Thyroid gland (tissue), 4 donors: ENCODE data around the gene ANTXRL. TPM values are rescaled to one million over a fixed set of nuclear protein-coding genes. Genes with fewer than 3 reads are reported as not detected.
"Not testable (repeated sequence)": the region's sequence is repeated elsewhere in the genome, so short reads cannot be mapped to it uniquely, and the experiment has no call there.

Source experiments
- DNase-seq, 2 donors: peaks; one replicate each; pipeline ENCODE4 v3.0.0-alpha.2; 2019
- H3K27ac ChIP-seq, 3 donors: fragments of 200-600 bp; sonication (generic); 1 replicate in 2 of 3; 2 replicates in 1 of 3; pipeline ENCODE4 v1.5.1; 2016 to 2019; ENCODE audit warnings: mild to moderate bottlenecking in 1 of 3, moderate library complexity in 1 of 3
- H3K27me3 ChIP-seq: fragments of 200-600 bp; sonication (generic); one replicate; pipeline ENCODE4 v1.5.1; 2019
- H3K36me3 ChIP-seq, 2 donors: fragments of 200-600 bp; sonication (generic); one replicate each; pipeline ENCODE4 v1.5.1; 2016 to 2019
- H3K4me1 ChIP-seq, 2 donors: fragments of 200-600 bp; sonication (generic); one replicate each; pipeline ENCODE4 v1.5.1; 2017 to 2019
- H3K4me3 ChIP-seq, 3 donors: fragments of 200-600 bp; sonication (generic); replicated peaks in 1 of 3; 1 replicate in 2 of 3; 2 replicates in 1 of 3; pipeline ENCODE4 v1.5.1; 2016; ENCODE audit warnings: mild to moderate bottlenecking in 1 of 3
- H3K9me3 ChIP-seq: fragments of 200-600 bp; sonication (generic); one replicate; pipeline ENCODE4 v1.5.1; 2017
- POLR2A ChIP-seq, 2 donors: fragments of 450-650 bp; IDR thresholded peaks; one replicate each; pipeline ENCODE4 v1.6.1; 2017; ENCODE audit warnings: antibody characterized with exemption in 2 of 2, mild to moderate bottlenecking in 2 of 2, moderate library complexity in 1 of 2
- WGBS, 2 donors: methylation state at CpG; one replicate each; pipeline ENCODE4 v1.1.5; 2017; 5-methylcytosine and 5-hydroxymethylcytosine counted together
- intact Hi-C: fragments of 100-400 bp; cut with DNase I; formaldehyde crosslinking; loops from one replicate; pipeline ENCODE4 v1.15.1; 2023
- total RNA-seq, 4 donors: library from RNA; depleted of rRNA; stranded (reverse); fragments of >200 nt; gene quantifications; one replicate each; pipeline ENCODE4 v1.2.3, GENCODE V29; 2016
- TF ChIP-seq, protein P1 (sequence below), 6 experiments: fragments of 200-600 bp in 3 of 6; fragments of 450-650 bp in 3 of 6; sonication (generic) in 3 of 6; IDR thresholded peaks; one replicate each; pipeline ENCODE4 v1.5.1; 2016 to 2019; ENCODE audit warnings: antibody characterized with exemption in 6 of 6, mild to moderate bottlenecking in 2 of 6, inconsistent platforms in 1 of 6, moderate library complexity in 1 of 6

The ANTXRL gene
- total RNA-seq, 4 donors from 2014 or later, result not detected

DNA sequence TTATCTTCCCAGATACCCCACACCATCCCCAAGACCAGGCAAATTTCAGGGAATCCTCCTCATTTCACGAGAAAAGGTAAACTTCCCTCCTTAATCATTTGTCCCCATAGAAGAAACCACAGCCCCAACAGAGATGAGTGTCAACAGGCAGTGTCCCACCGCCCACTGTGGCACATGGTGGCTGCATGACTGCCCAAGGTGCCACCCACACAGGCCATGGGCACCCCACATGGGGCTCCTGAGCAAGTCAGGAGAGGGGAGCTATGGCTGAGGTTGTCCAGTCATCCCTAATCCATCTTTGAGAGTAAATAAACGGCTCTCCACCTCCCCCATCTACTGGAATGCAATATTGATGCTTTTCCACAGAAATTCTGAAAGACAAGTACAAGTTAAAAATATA is 44.1 kb downstream of the ANTXRL start:
- H3K27me3 ChIP-seq, result no peaks in the 10 kb centered on the region
- TF ChIP-seq, protein P1, sequence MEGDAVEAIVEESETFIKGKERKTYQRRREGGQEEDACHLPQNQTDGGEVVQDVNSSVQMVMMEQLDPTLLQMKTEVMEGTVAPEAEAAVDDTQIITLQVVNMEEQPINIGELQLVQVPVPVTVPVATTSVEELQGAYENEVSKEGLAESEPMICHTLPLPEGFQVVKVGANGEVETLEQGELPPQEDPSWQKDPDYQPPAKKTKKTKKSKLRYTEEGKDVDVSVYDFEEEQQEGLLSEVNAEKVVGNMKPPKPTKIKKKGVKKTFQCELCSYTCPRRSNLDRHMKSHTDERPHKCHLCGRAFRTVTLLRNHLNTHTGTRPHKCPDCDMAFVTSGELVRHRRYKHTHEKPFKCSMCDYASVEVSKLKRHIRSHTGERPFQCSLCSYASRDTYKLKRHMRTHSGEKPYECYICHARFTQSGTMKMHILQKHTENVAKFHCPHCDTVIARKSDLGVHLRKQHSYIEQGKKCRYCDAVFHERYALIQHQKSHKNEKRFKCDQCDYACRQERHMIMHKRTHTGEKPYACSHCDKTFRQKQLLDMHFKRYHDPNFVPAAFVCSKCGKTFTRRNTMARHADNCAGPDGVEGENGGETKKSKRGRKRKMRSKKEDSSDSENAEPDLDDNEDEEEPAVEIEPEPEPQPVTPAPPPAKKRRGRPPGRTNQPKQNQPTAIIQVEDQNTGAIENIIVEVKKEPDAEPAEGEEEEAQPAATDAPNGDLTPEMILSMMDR (IDR thresholded peaks at IDR 0.05), result no peak
- TF ChIP-seq POLR2A (IDR thresholded peaks at IDR 0.05), result no peak

DNA sequence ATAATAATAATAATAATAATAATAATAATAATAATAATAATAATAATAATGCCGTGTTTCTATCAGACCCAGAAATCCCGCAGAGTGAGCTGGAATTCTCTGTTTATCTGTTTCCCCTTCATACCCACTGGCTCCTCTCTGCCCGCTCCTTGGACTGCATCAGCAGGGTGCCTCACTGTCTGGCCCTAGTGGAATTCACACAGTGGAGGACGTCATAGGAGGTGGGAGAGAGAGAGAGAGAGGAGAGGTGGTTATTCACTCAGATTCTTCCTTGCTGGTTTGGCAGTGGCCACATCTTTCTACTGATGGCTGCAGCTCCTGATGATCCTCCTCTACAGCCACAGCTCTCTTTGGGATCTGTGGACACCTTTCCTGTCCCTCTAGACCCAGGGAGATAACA is 78.7 kb downstream of the ANTXRL start:
- H3K27me3 ChIP-seq, DNase-seq, H3K9me3 ChIP-seq, H3K27ac ChIP-seq, H3K4me3 ChIP-seq, H3K4me1 ChIP-seq, intact Hi-C loops, H3K36me3 ChIP-seq: not testable (repeated sequence)
- 75 to 98% methylated on average over 2 to 3 of the region's 4 CpGs for WGBS, 2 donors

More for the DNA sequence above, 44.1 kb downstream of the ANTXRL start:
- intact Hi-C loops, result no loop called here
- no peak overlapping the region for H3K4me3 ChIP-seq
- no peaks in the 10 kb centered on the region for H3K36me3 ChIP-seq
- H3K27ac ChIP-seq, result no peak overlapping the region
- no peak for DNase-seq
- WGBS, 2 donors, result 78 to 90% methylated on average over 3 of the region's 3 CpGs
- H3K9me3 ChIP-seq, result no peaks in the 10 kb centered on the region
- no peaks in the 10 kb centered on the region for H3K4me1 ChIP-seq

DNA sequence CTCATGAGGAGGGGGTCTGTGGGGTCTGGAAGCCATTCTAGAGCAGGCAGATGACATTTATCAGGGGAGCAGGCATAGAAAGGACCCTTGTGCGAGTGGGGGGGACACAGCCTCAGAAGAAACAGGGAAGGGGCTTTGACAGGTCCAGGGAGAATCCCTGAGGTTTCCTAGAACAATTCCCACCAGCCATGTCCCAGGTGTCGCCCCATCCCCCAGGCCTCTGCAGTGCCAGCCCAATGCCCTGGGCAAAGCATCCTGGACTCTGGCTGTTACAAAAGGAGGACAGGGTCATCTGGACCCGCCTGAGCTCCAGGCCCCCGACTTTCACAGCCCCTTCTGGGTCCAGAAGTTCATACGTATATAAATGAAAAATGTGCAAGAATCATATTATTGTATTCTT is 80.4 kb downstream of the ANTXRL start:
- H3K4me1 ChIP-seq, H3K9me3 ChIP-seq, H3K27ac ChIP-seq, H3K36me3 ChIP-seq, H3K27me3 ChIP-seq, intact Hi-C loops, H3K4me3 ChIP-seq, DNase-seq: not testable (repeated sequence)
- WGBS, 2 donors, result 80% methylated on average over 1 of the region's 5 CpGs; no CpG with 5 or more reads in 1 of the 2 donors

DNA sequence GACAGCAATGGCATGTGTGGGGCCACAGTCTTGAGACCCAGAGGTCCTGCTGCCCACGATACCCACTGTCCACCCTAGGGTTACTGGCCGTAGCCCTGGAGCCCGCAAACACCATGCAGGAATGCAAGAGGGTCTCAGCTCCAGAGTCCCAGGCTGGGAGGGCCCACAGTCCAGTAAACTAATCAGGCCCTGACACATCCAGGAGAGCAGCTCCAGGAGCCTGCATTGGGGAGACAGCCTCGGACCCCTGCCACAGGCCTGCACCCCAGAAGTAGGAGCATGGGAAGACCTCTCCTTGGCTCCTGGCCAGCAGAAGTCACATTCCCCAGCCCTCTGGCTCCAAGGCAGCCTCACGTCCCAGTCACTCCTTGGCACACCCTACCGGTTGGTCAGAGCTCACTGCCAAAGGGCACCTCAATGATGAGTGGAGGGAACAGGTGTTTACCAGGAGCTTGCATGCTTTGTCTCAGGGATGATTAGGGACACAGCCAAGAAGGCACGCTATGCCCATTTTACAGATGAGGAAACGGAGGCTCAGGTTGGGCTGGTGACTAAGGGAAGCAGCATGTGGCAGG is 81.0 kb downstream of the ANTXRL start:
- H3K27ac ChIP-seq, H3K27me3 ChIP-seq, intact Hi-C loops, H3K4me3 ChIP-seq, H3K4me1 ChIP-seq, H3K9me3 ChIP-seq, H3K36me3 ChIP-seq, DNase-seq: not testable (repeated sequence)
- 70% methylated on average over 2 of the region's 8 CpGs; no CpG with 5 or more reads in 1 of the 2 donors for WGBS, 2 donors

DNA sequence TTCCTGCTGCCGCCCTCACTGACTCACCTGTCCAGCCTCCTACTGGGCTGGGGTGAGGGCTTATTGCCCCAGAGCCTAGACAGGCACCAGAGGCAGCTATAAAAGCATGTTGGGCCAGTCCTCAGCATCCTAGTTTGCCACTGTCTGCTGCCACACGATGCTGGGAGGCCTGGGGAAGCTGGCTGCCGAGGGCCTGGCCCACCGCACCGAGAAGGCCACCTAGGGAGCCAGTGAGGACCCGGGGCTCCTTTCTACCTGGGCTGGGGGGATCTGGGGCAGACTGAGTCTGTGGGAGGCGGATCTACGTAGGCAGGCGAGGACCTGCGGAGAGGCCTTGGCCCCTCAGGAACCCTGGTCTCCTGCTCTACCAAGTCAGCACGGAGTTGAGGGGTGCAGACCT is 82.2 kb downstream of the ANTXRL start:
- H3K4me3 ChIP-seq, H3K9me3 ChIP-seq, H3K36me3 ChIP-seq, H3K27ac ChIP-seq, H3K4me1 ChIP-seq, intact Hi-C loops, H3K27me3 ChIP-seq, DNase-seq: not testable (repeated sequence)
- 82 to 93% methylated on average over 2 to 3 of the region's 11 CpGs for WGBS, 2 donors

DNA sequence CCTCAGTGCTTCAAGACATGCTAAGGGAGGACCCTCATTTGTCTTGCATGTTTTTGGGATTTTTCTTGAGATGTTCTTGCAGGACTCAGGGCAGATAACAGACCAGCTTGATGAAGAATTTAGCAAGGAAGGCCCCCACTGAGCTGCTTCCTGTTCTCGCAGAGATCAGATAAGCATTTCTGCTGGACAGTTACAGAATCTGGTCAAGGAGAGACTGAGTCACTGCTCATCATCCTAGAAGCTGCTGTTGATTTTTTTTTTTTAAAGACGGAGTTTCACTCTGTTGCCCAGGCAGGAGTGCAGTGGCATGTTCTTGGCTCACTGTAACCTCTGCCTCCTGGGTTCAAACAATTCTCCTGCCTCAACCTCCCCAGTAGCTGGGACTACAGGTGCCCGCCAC is 87.6 kb downstream of the ANTXRL start:
- DNase-seq, H3K27ac ChIP-seq, intact Hi-C loops, H3K4me1 ChIP-seq, H3K27me3 ChIP-seq, H3K4me3 ChIP-seq, H3K36me3 ChIP-seq, H3K9me3 ChIP-seq: not testable (repeated sequence)
- WGBS, 2 donors, result 78 to 100% methylated on average over 1 to 2 of the region's 3 CpGs

DNA sequence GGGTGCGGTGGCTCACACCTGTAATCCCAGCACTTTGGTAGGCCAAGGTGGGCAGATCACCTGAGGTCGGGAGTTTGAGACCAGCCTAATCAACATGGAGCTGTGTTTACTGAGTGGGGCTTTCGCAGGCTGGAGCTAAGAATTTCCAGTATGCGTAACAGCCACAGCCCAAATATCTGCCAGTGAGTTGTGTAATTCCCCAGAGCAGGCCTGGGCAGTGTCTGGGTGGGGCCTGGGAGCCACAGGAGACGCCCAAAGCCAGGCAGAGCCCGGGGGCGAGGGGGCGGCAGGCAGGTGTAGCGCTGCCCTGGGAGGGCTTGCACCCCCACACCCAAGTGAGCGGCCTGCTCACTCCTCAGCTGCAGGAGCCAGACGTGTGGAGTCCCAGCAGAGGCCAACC is 88.6 kb downstream of the ANTXRL start, which contains the start of gene ANXA8L1:
TSS of gene ANXA8L1 (plus strand) at position 371 of the 400 bp plus-strand sequence. CDS start 76 bp downstream, outside the sequence.
- 92 to 100% methylated on average over 1 to 2 of the region's 11 CpGs for WGBS, 2 donors
- H3K9me3 ChIP-seq, intact Hi-C loops, H3K27ac ChIP-seq, H3K27me3 ChIP-seq, H3K4me3 ChIP-seq, H3K36me3 ChIP-seq, H3K4me1 ChIP-seq, DNase-seq: not testable (repeated sequence)

DNA sequence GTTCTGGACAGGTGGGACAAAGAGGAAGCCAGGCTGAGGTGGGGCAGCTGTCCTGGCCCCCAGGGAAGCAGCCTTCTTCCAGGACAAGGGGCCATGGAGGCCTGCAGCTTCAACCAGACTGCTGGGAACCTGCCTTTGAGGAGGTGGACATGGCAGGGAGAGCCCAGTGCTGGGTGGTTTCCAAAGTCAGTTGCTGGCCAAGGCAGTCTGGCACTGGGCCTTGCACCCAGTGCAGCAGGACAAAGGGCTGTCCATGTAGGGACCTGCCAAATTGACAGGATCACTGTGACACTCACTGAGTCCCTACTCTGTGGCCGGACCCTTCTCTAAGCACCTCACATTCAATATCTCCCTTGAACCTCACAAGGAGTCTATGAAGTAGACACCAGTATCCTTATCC is 90.2 kb downstream of the ANTXRL start:
- not testable (repeated sequence) for H3K4me3 ChIP-seq, H3K27me3 ChIP-seq
- WGBS, 2 donors, result no CpG with 5 or more reads among the region's 1 CpG

DNA sequence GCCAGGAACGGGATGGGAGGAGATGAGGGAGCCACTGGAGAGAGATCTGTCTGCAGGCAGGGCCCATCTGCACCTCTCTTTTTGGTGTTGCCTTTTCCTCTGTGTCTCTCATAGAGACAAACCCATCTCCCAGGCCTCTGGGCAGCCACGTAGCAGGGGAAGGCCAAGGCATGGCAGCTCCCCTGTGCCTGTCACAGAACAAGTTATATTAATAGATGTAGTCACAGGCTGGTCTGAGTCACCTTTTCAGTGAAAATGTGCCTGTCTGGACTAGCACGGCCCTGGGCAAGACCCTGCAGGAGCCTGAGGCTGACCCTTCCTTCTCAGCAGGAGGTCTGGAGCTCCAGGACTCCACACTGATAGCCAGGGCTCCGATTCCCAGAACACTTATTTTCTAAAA is 90.9 kb downstream of the ANTXRL start:
- H3K27me3 ChIP-seq, DNase-seq, H3K36me3 ChIP-seq, intact Hi-C loops, H3K9me3 ChIP-seq, H3K27ac ChIP-seq, H3K4me3 ChIP-seq, H3K4me1 ChIP-seq: not testable (repeated sequence)
- no CpG with 5 or more reads among the region's 4 CpGs for WGBS, 2 donors

More for the DNA sequence above, 90.2 kb downstream of the ANTXRL start:
- DNase-seq, intact Hi-C loops, H3K36me3 ChIP-seq, H3K27ac ChIP-seq, H3K4me1 ChIP-seq, H3K9me3 ChIP-seq: not testable (repeated sequence)

DNA sequence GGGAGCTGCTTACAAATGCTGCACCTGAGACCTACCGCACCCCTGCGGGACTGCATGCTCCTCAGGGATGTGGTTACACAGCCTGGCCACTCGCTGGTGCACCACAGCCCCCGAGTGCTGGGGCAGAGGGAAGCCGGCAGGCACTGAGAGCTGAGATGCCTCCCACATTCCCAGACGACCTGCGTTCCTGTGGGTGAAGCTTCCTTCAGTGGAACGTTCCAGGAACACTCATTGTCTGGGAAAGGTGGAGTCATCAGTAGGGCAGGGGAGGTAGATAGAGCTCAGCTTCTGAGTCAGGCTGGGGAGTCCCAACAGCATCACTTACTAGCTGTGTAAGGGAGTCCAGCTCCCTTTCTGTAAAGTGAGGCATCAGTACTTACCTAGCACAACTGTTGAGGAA is 91.3 kb downstream of the ANTXRL start:
- no CpG with 5 or more reads among the region's 8 CpGs for WGBS, 2 donors
- H3K27ac ChIP-seq, H3K36me3 ChIP-seq, H3K4me3 ChIP-seq, H3K4me1 ChIP-seq, H3K9me3 ChIP-seq, DNase-seq, intact Hi-C loops, H3K27me3 ChIP-seq: not testable (repeated sequence)

DNA sequence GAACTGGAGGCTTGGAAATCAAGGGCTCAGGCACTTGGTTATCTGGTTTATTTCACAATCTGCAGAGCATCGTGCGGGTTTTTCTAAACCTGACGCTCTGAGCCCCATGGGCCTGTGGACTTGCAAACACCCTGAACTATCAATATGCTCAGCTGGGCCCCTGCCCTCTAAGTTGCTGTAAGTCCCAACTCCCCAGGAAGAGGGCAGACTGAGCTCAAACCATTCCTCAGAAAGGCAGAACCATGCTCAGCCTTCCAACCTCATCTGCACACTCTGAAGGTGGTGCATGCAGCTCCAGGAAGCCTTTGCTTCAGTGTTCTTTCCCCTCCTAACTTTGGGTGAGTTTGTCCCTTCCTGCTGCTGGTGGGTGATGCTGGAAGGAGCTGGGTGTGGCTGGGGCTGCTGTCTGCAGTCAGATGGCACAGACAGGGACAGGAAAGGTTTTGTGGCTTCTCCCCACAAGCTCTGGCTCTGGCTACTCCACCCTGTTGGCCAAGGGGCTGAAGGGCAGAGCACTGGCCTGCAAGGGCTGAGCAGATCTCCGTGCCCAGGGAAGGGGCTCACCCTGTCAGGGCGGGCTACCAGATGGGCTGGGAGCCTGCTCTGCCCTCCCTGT is 92.5 kb downstream of the ANTXRL start:
- H3K27ac ChIP-seq, H3K9me3 ChIP-seq, H3K36me3 ChIP-seq, H3K4me3 ChIP-seq, H3K4me1 ChIP-seq, DNase-seq, intact Hi-C loops, H3K27me3 ChIP-seq: not testable (repeated sequence)
- 75% methylated on average over 3 of the region's 5 CpGs; no CpG with 5 or more reads in 1 of the 2 donors for WGBS, 2 donors
